Esophagus muscularis mucosa (tissue), 4 donors: ENCODE results near the gene ACYP1. TPM values are rescaled to one million over a fixed set of nuclear protein-coding genes. Genes with fewer than 3 reads are reported as not detected.

Experiments
- DNase-seq: peaks from one replicate; pipeline ENCODE4 v3.0.0-alpha.2; 2017; ENCODE audit errors: extremely low spot score
- H3K27ac ChIP-seq, 4 donors: fragments of 200-600 bp; sonication (generic); replicated peaks in 1 of 4; 1 replicate in 3 of 4; 2 replicates in 1 of 4; pipeline ENCODE4 v1.5.1; 2016 to 2019; ENCODE audit warnings: mild to moderate bottlenecking in 1 of 4
- H3K27me3 ChIP-seq, 4 donors: fragments of 200-600 bp; sonication (generic); one replicate each; pipeline versions ENCODE4 v1.5.1 to v1.6.0; 2016 to 2019
- H3K36me3 ChIP-seq, 4 donors: fragments of 200-600 bp; sonication (generic); one replicate each; pipeline ENCODE4 v1.5.1; 2016 to 2019
- H3K4me1 ChIP-seq, 4 donors: fragments of 200-600 bp; sonication (generic); one replicate each; pipeline ENCODE4 v1.5.1; 2016 to 2019
- H3K4me3 ChIP-seq, 4 donors: fragments of 200-600 bp; sonication (generic); 1 replicate in 2 of 4; 2 replicates in 2 of 4; pipeline ENCODE4 v1.5.1; 2016 to 2019; ENCODE audit warnings: mild to moderate bottlenecking in 4 of 4, moderate library complexity in 1 of 4
- H3K9me3 ChIP-seq, 4 donors: fragments of 200-600 bp; sonication (generic); 1 replicate in 3 of 4; 2 replicates in 1 of 4; pipeline ENCODE4 v1.5.1; 2016 to 2019
- CTCF ChIP-seq, 3 experiments: fragments of 200-600 bp in 2 of 3; fragments of 450-650 bp in 1 of 3; sonication (generic) in 2 of 3; IDR thresholded peaks; one replicate each; pipeline ENCODE4 v1.5.1; 2017 to 2019; ENCODE audit warnings: antibody characterized with exemption in 3 of 3, mild to moderate bottlenecking in 2 of 3, moderate library complexity in 1 of 3
- EP300 ChIP-seq: sonication (generic); formaldehyde crosslinking; IDR thresholded peaks from one replicate; pipeline ENCODE4 v1.6.1; 2017; ENCODE audit warnings: antibody characterized with exemption
- POLR2A ChIP-seq: fragments of 450-650 bp; IDR thresholded peaks from one replicate; pipeline ENCODE4 v1.6.1; 2017; ENCODE audit warnings: antibody characterized with exemption, moderate library complexity, mild to moderate bottlenecking, low read depth
- POLR2AphosphoS5 ChIP-seq, 2 donors: sonication (generic); formaldehyde crosslinking; IDR thresholded peaks; one replicate each; pipeline ENCODE4 v1.6.1; 2017; ENCODE audit warnings: antibody characterized with exemption in 2 of 2
- WGBS: methylation state at CpG from one replicate; pipeline ENCODE4 v1.1.5; 2018; 5-methylcytosine and 5-hydroxymethylcytosine counted together
- intact Hi-C: fragments of 100-400 bp; cut with DNase I; formaldehyde crosslinking; loops from one replicate; pipeline ENCODE4 v1.15.1; 2023
- total RNA-seq, 4 donors: library from RNA; depleted of rRNA; stranded (reverse); fragments of >200 nt; gene quantifications; one replicate each; pipeline versions ENCODE4 v1.1.0 to v1.2.1, GENCODE V29; 2016

ACYP1 gene
- total RNA-seq, 4 donors from 2014 or later = 9.1 to 20.3 (median 16.9) TPM

GRCh38 chr14:75023108-75023507, 40.7 kb downstream of the ACYP1 start:
- intact Hi-C loops = no loop called here
- Histone ChIP-seq H3K4me1 (no peaks in the 10 kb centered on the region), H3K36me3 (peaks cover 13 to 90% (median 77%) of the 10 kb centered on the region in 4 donors), H3K27ac (no peak overlapping the region), H3K4me3 (no peak overlapping the region), H3K27me3 (no peaks in the 10 kb centered on the region), H3K9me3 (no peaks in the 10 kb centered on the region)
- no peak for TF ChIP-seq CTCF (IDR thresholded peaks at IDR 0.05)
- no peak for TF ChIP-seq POLR2A
- no peak for TF ChIP-seq POLR2AphosphoS5 (IDR thresholded peaks at IDR 0.05)
- no peak for TF ChIP-seq EP300
- no peak for DNase-seq
- WGBS = 100% methylated on average over 1 of the region's 1 CpG

GRCh38 chr14:75022655-75023054, 41.2 kb downstream of the ACYP1 start:
- intact Hi-C loops = no loop called here
- H3K36me3 ChIP-seq = peaks cover 17 to 92% (median 79%) of the 10 kb centered on the region in 4 donors
- no peak overlapping the region for H3K27ac ChIP-seq
- no peak overlapping the region for H3K4me3 ChIP-seq
- no peak for DNase-seq
- peak in 2 of 3 experiments; percentile 5 to 37 for TF ChIP-seq CTCF (IDR thresholded peaks at IDR 0.05)
- no peak for TF ChIP-seq POLR2A
- TF ChIP-seq POLR2AphosphoS5 (IDR thresholded peaks at IDR 0.05) = no peak
- no peak for TF ChIP-seq EP300
- H3K27me3 ChIP-seq = no peaks in the 10 kb centered on the region
- no peaks in the 10 kb centered on the region for H3K4me1 ChIP-seq
- H3K9me3 ChIP-seq = no peaks in the 10 kb centered on the region
- WGBS = 72% methylated on average over 8 of the region's 8 CpGs

GRCh38 chr14:75018694-75019093, 45.1 kb downstream of the ACYP1 start:
- H3K4me1 ChIP-seq = peaks cover 0 to under 1% (median 0%) of the 10 kb centered on the region in 4 donors
- H3K27ac ChIP-seq = no peak overlapping the region
- no peak for DNase-seq
- intact Hi-C loops = no loop called here
- no peak overlapping the region for H3K4me3 ChIP-seq
- H3K27me3 ChIP-seq = no peaks in the 10 kb centered on the region
- H3K36me3 ChIP-seq = peaks cover 44 to 99% (median 87%) of the 10 kb centered on the region in 4 donors
- TF ChIP-seq POLR2AphosphoS5 (IDR thresholded peaks at IDR 0.05) = no peak
- no peak for TF ChIP-seq EP300
- no peak for TF ChIP-seq CTCF (IDR thresholded peaks at IDR 0.05)
- TF ChIP-seq POLR2A = no peak
- no peaks in the 10 kb centered on the region for H3K9me3 ChIP-seq
- WGBS = 91% methylated on average over 3 of the region's 3 CpGs

- no peak overlapping the region for H3K27ac ChIP-seq
- H3K9me3 ChIP-seq = no peaks in the 10 kb centered on the region
- peaks cover 4 to 12% (median 5%) of the 10 kb centered on the region in 4 donors for H3K4me1 ChIP-seq
- H3K27me3 ChIP-seq = no peaks in the 10 kb centered on the region
- H3K36me3 ChIP-seq = peaks cover 47 to 98% (median 86%) of the 10 kb centered on the region in 4 donors
- no peak overlapping the region for H3K4me3 ChIP-seq
- DNase-seq = no peak
- no peak for TF ChIP-seq POLR2AphosphoS5 (IDR thresholded peaks at IDR 0.05)
- TF ChIP-seq CTCF (IDR thresholded peaks at IDR 0.05) = no peak
- TF ChIP-seq EP300 = no peak
- TF ChIP-seq POLR2A = no peak
- intact Hi-C loops = no loop called here
- WGBS = 91% methylated on average over 3 of the region's 3 CpGs
Observed at GRCh38 chr14:75016815-75017214, 47.0 kb downstream of the ACYP1 start.

- Histone ChIP-seq H3K4me1 (peaks cover 15 to 19% (median 17%) of the 10 kb centered on the region in 4 donors), H3K27me3 (no peaks in the 10 kb centered on the region), H3K4me3 (no peak overlapping the region), H3K27ac (peak overlapping the region in 1 of 4 donors; percentile 4), H3K9me3 (no peaks in the 10 kb centered on the region), H3K36me3 (peaks cover 44 to 87% (median 76%) of the 10 kb centered on the region in 4 donors)
- TF ChIP-seq CTCF (IDR thresholded peaks at IDR 0.05) (no peak), EP300 (no peak), POLR2A (no peak), POLR2AphosphoS5 (IDR thresholded peaks at IDR 0.05) (no peak)
- intact Hi-C loops = no loop called here
- WGBS = 86% methylated on average over 5 of the region's 5 CpGs
- no peak for DNase-seq
Observed at GRCh38 chr14:75015496-75015895, 48.3 kb downstream of the ACYP1 start.
